Panc1 (cell line): ENCODE results near the gene TRAPPC12. TPM values are rescaled to one million over a fixed set of nuclear protein-coding genes. Genes with fewer than 3 reads are reported as not detected.

Source experiments
- ATAC-seq: fragments of 200-7000 bp; cut with Tn5 transposase; 2 replicates; pipeline ENCODE4 v1.9.1; 2020; ENCODE audit warnings: mild to moderate bottlenecking, moderate library complexity
- BruUV-seq: library from RNA; stranded (reverse); fragments of 400-500 nt; replicated peaks from 2 replicates; lab custom pipeline; 2021; lab: Mats Ljungman, UMichigan
- CTCF ChIA-PET: fragments of 300-600 bp; sonication (Branson Sonifier 250); formaldehyde crosslinking; loops from one replicate; lab custom pipeline; 2022; ENCODE audit warnings: antibody characterized with exemption; lab: Charles Lee
- POLR2A ChIA-PET: fragments of 300-600 bp; sonication (Branson Sonifier 250); formaldehyde crosslinking; loops from one replicate; lab custom pipeline; 2022; ENCODE audit warnings: antibody characterized with exemption; lab: Charles Lee
- DNase-seq: peaks from one replicate; pipeline ENCODE4 v3.0.0-alpha.2; 2010; ENCODE audit warnings: low read depth, low spot score
- H3K27ac ChIP-seq: 2 replicates; pipeline ENCODE4 v1.5.1; 2011; ENCODE audit warnings: mild to moderate bottlenecking, low read length, inconsistent platforms
- H3K27me3 ChIP-seq: fragments of 200-500 bp; sonication (Bioruptor generic); 2 replicates; pipeline ENCODE4 v1.6.0; 2014; ENCODE audit warnings: low read length, inconsistent platforms; ENCODE audit not compliant: control insufficient read depth, insufficient read depth
- H3K36me3 ChIP-seq: fragments of 200-500 bp; sonication (Bioruptor generic); 2 replicates; pipeline ENCODE4 v1.5.1; 2014; ENCODE audit warnings: inconsistent platforms, mild to moderate bottlenecking, low read length, moderate library complexity; ENCODE audit not compliant: control insufficient read depth, insufficient read depth
- H3K4me1 ChIP-seq: 2 replicates; pipeline ENCODE4 v1.5.1; 2011; ENCODE audit warnings: inconsistent platforms, mild to moderate bottlenecking, low read length, moderate library complexity; ENCODE audit not compliant: control insufficient read depth, insufficient read depth
- H3K4me3 ChIP-seq, 2 experiments: 2 replicates each; pipeline ENCODE4 v1.5.1; 2011 to 2012; ENCODE audit warnings: low read depth in 2 of 2, low read length in 2 of 2, mild to moderate bottlenecking in 2 of 2, inconsistent platforms in 1 of 2, moderate library complexity in 1 of 2
- H3K9me3 ChIP-seq: fragments of 200-500 bp; sonication (Bioruptor generic); 2 replicates; pipeline ENCODE4 v1.5.1; 2014; ENCODE audit warnings: low read depth, mild to moderate bottlenecking, inconsistent platforms, low read length, moderate library complexity; ENCODE audit not compliant: control insufficient read depth, insufficient read depth
- CTCF ChIP-seq: fragments of 450-650 bp; IDR thresholded peaks from 2 replicates; pipeline ENCODE4 v1.5.1; 2017; ENCODE audit warnings: mild to moderate bottlenecking
- POLR2AphosphoS5 ChIP-seq: IDR thresholded peaks from 2 replicates; pipeline ENCODE4 v1.6.1; 2012; ENCODE audit warnings: mild to moderate bottlenecking, low read depth, low read length, moderate library complexity
- REST ChIP-seq, 2 experiments: IDR thresholded peaks; 2 replicates each; pipeline ENCODE4 v1.6.1; 2011 to 2012; ENCODE audit warnings: low read depth in 2 of 2, control low read depth in 1 of 2, low read length in 1 of 2, mild to moderate bottlenecking in 1 of 2, moderate library complexity in 1 of 2; ENCODE audit not compliant: insufficient read depth in 1 of 2
- SIN3A ChIP-seq: IDR thresholded peaks from 2 replicates; pipeline ENCODE4 v1.6.1; 2012; ENCODE audit warnings: low read depth, mild to moderate bottlenecking, low read length, moderate library complexity, borderline replicate concordance; ENCODE audit not compliant: insufficient read depth
- TCF7L2 ChIP-seq: IDR thresholded peaks from 2 replicates; pipeline ENCODE4 v1.6.1; 2011; ENCODE audit warnings: mild to moderate bottlenecking, low read depth, low read length, inconsistent platforms
- in situ Hi-C: cut with HindIII; loops from 2 replicates; pipeline ENCODE4 v1.10.0; 2016; ENCODE audit warnings: low sequenced_read_pairs, low pct_unique_long_range_greater_than_20kb
- intact Hi-C: fragments of 100-400 bp; cut with micrococcal nuclease; formaldehyde crosslinking; loops from one replicate; pipeline ENCODE4 v1.10.0; 2022; ENCODE audit not compliant: unreplicated experiment
- total RNA-seq: library from RNA; stranded (reverse); gene quantifications from one replicate; pipeline ENCODE4 v1.2.1, GENCODE V29; 2021; ENCODE audit not compliant: unreplicated experiment

TRAPPC12 gene
- total RNA-seq, 1 experiment from 2014 or later: 78.7 TPM

GRCh38 chr2:3432067-3432466 lies 52.6 kb downstream of the TRAPPC12 start:
- H3K4me3 ChIP-seq: no peak overlapping the region
- intact Hi-C loops (no loop called here), in situ Hi-C loops (no loop called here)
- H3K4me1 ChIP-seq: no peaks in the 10 kb centered on the region
- H3K27ac ChIP-seq: no peak overlapping the region
- no TSS peak for BruUV-seq
- ChIA-PET CTCF (no interaction called here), POLR2A (no interaction called here)
- H3K27me3 ChIP-seq: no peaks in the 10 kb centered on the region
- TF ChIP-seq TCF7L2 (no peak), REST (IDR thresholded peaks at IDR 0.05; ENCODE audit: insufficient read depth in 1 of 2, low read depth in 2 of 2, low read length in 1 of 2) (no peak), CTCF (no peak), SIN3A (no peak), POLR2AphosphoS5 (no peak)
- H3K9me3 ChIP-seq: no peaks in the 10 kb centered on the region
- DNase-seq (no peak), ATAC-seq (no peak)
- H3K36me3 ChIP-seq: peaks cover 8% of the 10 kb centered on the region

GRCh38 chr2:3432693-3433338 lies 53.3 kb downstream of the TRAPPC12 start:
- CTCF ChIA-PET: no interaction called here
- Histone ChIP-seq H3K27me3 (no peaks in the 10 kb centered on the region), H3K4me3 (no peak overlapping the region), H3K36me3 (peaks cover 8% of the 10 kb centered on the region), H3K27ac (no peak overlapping the region), H3K4me1 (no peaks in the 10 kb centered on the region), H3K9me3 (no peaks in the 10 kb centered on the region)
- no peak for DNase-seq
- POLR2A ChIA-PET: no interaction called here
- ATAC-seq: no peak
- in situ Hi-C loops: no loop called here
- no peak for TF ChIP-seq TCF7L2
- TF ChIP-seq CTCF: no peak
- no peak for TF ChIP-seq REST (IDR thresholded peaks at IDR 0.05; ENCODE audit: insufficient read depth in 1 of 2, low read depth in 2 of 2, low read length in 1 of 2)
- TF ChIP-seq SIN3A: no peak
- TF ChIP-seq POLR2AphosphoS5: no peak
- BruUV-seq: no TSS peak
- intact Hi-C loops: no loop called here
